Liver (tissue), 9 donors: ENCODE results near the gene EFCC1. TPM values are rescaled to one million over a fixed set of nuclear protein-coding genes. Genes with fewer than 3 reads are reported as not detected.

ENCODE experiments used
- DNase-seq: peaks from one replicate; pipeline ENCODE4 v3.0.0-alpha.2; 2017; ENCODE audit warnings: low spot score
- H3K27ac ChIP-seq, 2 donors: one replicate each; pipeline ENCODE4 v1.7.0; 2013; ENCODE audit warnings: inconsistent platforms in 2 of 2, low read length in 2 of 2, control low read depth in 1 of 2, low read depth in 1 of 2, mild to moderate bottlenecking in 1 of 2
- H3K27me3 ChIP-seq, 4 donors: one replicate each; pipeline versions ENCODE4 v1.6.1 to v1.7.0; 2013; ENCODE audit warnings: low read length in 3 of 4, inconsistent platforms in 1 of 4, mild to moderate bottlenecking in 1 of 4, moderate library complexity in 1 of 4; ENCODE audit not compliant: control insufficient read depth in 4 of 4, insufficient read depth in 4 of 4
- H3K36me3 ChIP-seq, 4 donors: one replicate each; pipeline versions ENCODE4 v1.6.1 to v1.7.0; 2013; ENCODE audit warnings: low read length in 3 of 4, mild to moderate bottlenecking in 3 of 4, low read depth in 1 of 4, moderate library complexity in 1 of 4; ENCODE audit not compliant: control insufficient read depth in 4 of 4, insufficient read depth in 3 of 4
- H3K4me1 ChIP-seq, 4 donors: one replicate each; pipeline versions ENCODE4 v1.6.1 to v1.7.0; 2013; ENCODE audit warnings: low read length in 3 of 4, mild to moderate bottlenecking in 3 of 4, moderate library complexity in 1 of 4; ENCODE audit not compliant: control insufficient read depth in 4 of 4, insufficient read depth in 4 of 4
- H3K4me3 ChIP-seq, 3 donors: one replicate each; pipeline versions ENCODE4 v1.6.1 to v1.7.0; 2013; ENCODE audit warnings: low read length in 3 of 3, control low read depth in 1 of 3, low read depth in 1 of 3, mild to moderate bottlenecking in 1 of 3
- H3K9ac ChIP-seq, 2 donors: one replicate each; pipeline ENCODE4 v1.7.0; 2013; ENCODE audit warnings: low read length in 2 of 2, mild to moderate bottlenecking in 2 of 2, moderate library complexity in 2 of 2, control low read depth in 1 of 2, low read depth in 1 of 2
- H3K9me3 ChIP-seq, 4 donors: one replicate each; pipeline versions ENCODE4 v1.6.1 to v1.7.0; 2013; ENCODE audit warnings: low read length in 3 of 4; ENCODE audit not compliant: control insufficient read depth in 4 of 4
- ATF3 ChIP-seq: IDR thresholded peaks from 2 replicates; pipeline ENCODE4 v1.6.1; 2016; ENCODE audit warnings: antibody characterized with exemption
- CTCF ChIP-seq: fragments of 150-350 bp; IDR thresholded peaks from 2 replicates; pipeline ENCODE4 v1.5.1; 2017; ENCODE audit warnings: improper control_type of control experiment, low read depth, low read length; ENCODE audit not compliant: missing input control
- EGR1 ChIP-seq, 2 donors: IDR thresholded peaks; 2 replicates each; pipeline ENCODE4 v1.6.1; 2016 to 2018; ENCODE audit warnings: antibody characterized with exemption in 2 of 2, low read depth in 2 of 2
- FOXA1 ChIP-seq: IDR thresholded peaks from 2 replicates; pipeline ENCODE4 v1.6.1; 2016; ENCODE audit warnings: antibody characterized with exemption
- FOXA2 ChIP-seq: IDR thresholded peaks from 2 replicates; pipeline ENCODE4 v1.6.1; 2016; ENCODE audit warnings: antibody characterized with exemption
- GABPA ChIP-seq, 2 donors: IDR thresholded peaks in 1 of 2; conservative IDR thresholded peaks in 1 of 2; 2 replicates each; pipeline ENCODE4 v1.6.1; 2016; ENCODE audit warnings: antibody characterized with exemption in 2 of 2, mild to moderate bottlenecking in 1 of 2, moderate library complexity in 1 of 2
- HNF4A ChIP-seq, 2 donors: conservative IDR thresholded peaks; 2 replicates each; pipeline ENCODE4 v1.6.1; 2016; ENCODE audit warnings: antibody characterized with exemption in 2 of 2, mild to moderate bottlenecking in 2 of 2
- HNF4G ChIP-seq: IDR thresholded peaks from 2 replicates; pipeline ENCODE4 v1.6.1; 2016; ENCODE audit warnings: antibody characterized with exemption
- JUND ChIP-seq, 2 donors: IDR thresholded peaks; 2 replicates each; pipeline ENCODE4 v1.6.1; 2016; ENCODE audit warnings: antibody characterized with exemption in 2 of 2
- MAX ChIP-seq: IDR thresholded peaks from 2 replicates; pipeline ENCODE4 v1.6.1; 2016; ENCODE audit warnings: antibody characterized with exemption
- NR2F2 ChIP-seq: IDR thresholded peaks from 2 replicates; pipeline ENCODE4 v1.6.1; 2016; ENCODE audit warnings: antibody characterized with exemption
- RAD21 ChIP-seq, 2 donors: IDR thresholded peaks; 2 replicates each; pipeline ENCODE4 v1.6.1; 2016; ENCODE audit warnings: antibody characterized with exemption in 2 of 2, mild to moderate bottlenecking in 2 of 2
- REST ChIP-seq: IDR thresholded peaks from 2 replicates; pipeline ENCODE4 v1.6.1; 2016; ENCODE audit warnings: antibody characterized with exemption, mild to moderate bottlenecking
- SP1 ChIP-seq: IDR thresholded peaks from 2 replicates; pipeline ENCODE4 v1.6.1; 2018; ENCODE audit warnings: antibody characterized with exemption, mild to moderate bottlenecking
- YY1 ChIP-seq: IDR thresholded peaks from 2 replicates; pipeline ENCODE4 v1.6.1; 2016; ENCODE audit warnings: antibody characterized with exemption, mild to moderate bottlenecking
- ZBTB33 ChIP-seq: IDR thresholded peaks from 2 replicates; pipeline ENCODE4 v1.6.1; 2016; ENCODE audit warnings: antibody characterized with exemption
- WGBS: extraction: QIAGEN DNeasy Blood & Tissue Kit; methylation state at CpG from one replicate; pipeline ENCODE4 v1.1.7; 2013; 5-methylcytosine and 5-hydroxymethylcytosine counted together
- polyA plus RNA-seq, 2 donors: library from polyadenylated mRNA; stranded (reverse) in 1 of 2; unstranded in 1 of 2; fragments of 200-250 nt in 1 of 2; fragments of >200 nt in 1 of 2; fragmentation: Nextera tagmentation in 1 of 2; extraction: Ambion mirVana in 1 of 2; gene quantifications; one replicate each; pipeline versions ENCODE4 v1.2.1 to v1.2.3, GENCODE V29; 2013 to 2015
- total RNA-seq, 2 donors: library from RNA; depleted of rRNA; stranded (reverse); fragments of >200 nt; gene quantifications; one replicate each; pipeline ENCODE4 v1.2.3, GENCODE V29; 2014
- donor health status: healthy.
- donor health status: healthy.
- donor health status: healthy.
- donor health status: healthy.
- donor health status: healthy.

EFCC1 gene
- total and polyA plus RNA-seq, 4 donors, result 0.08 to 1.0 (median 0.24) TPM

- H3K9me3 ChIP-seq, result no peaks in the 10 kb centered on the region
- no peaks in the 10 kb centered on the region for H3K36me3 ChIP-seq
- no peaks in the 10 kb centered on the region for H3K27me3 ChIP-seq
- H3K9ac ChIP-seq, result no peak overlapping the region
- no peak for DNase-seq
- TF ChIP-seq HNF4G, result no peak
- no peak for TF ChIP-seq CTCF
- no peak for TF ChIP-seq HNF4A (conservative IDR thresholded peaks at IDR 0.05)
- TF ChIP-seq RAD21 (IDR thresholded peaks at IDR 0.05), result no peak
- no peak for TF ChIP-seq JUND (IDR thresholded peaks at IDR 0.05)
- no peak for TF ChIP-seq FOXA1
- TF ChIP-seq REST, result no peak
- no peak for TF ChIP-seq GABPA (IDR thresholded peaks at IDR 0.05 in 1 of 2, conservative IDR thresholded peaks at IDR 0.05 in 1 of 2)
- no peak for TF ChIP-seq ATF3
- no peak for TF ChIP-seq ZBTB33
- 95% methylated on average over 6 of the region's 6 CpGs for WGBS
- no peak overlapping the region for H3K4me3 ChIP-seq
- no peak overlapping the region for H3K27ac ChIP-seq
- peaks cover 5 to 10% (median 8%) of the 10 kb centered on the region in 4 donors for H3K4me1 ChIP-seq
These were observed 46.4 kb downstream of the EFCC1 start for GRCh38 chr3:129047553-129047839.

- H3K9ac ChIP-seq, result no peak overlapping the region
- DNase-seq, result no peak
- no peak for TF ChIP-seq MAX
- no peak for TF ChIP-seq ZBTB33
- TF ChIP-seq ATF3, result no peak
- no peak for TF ChIP-seq GABPA (IDR thresholded peaks at IDR 0.05 in 1 of 2, conservative IDR thresholded peaks at IDR 0.05 in 1 of 2)
- no peak for TF ChIP-seq RAD21 (IDR thresholded peaks at IDR 0.05)
- no peak for TF ChIP-seq YY1
- no peak for TF ChIP-seq JUND (IDR thresholded peaks at IDR 0.05)
- no peak for TF ChIP-seq HNF4G
- no peak for TF ChIP-seq FOXA1
- no peak for TF ChIP-seq NR2F2
- TF ChIP-seq FOXA2, result no peak
- no peak for TF ChIP-seq EGR1 (IDR thresholded peaks at IDR 0.05; ENCODE audit: low read depth in 2 of 2)
- TF ChIP-seq SP1, result no peak
- 91% methylated on average over 12 of the region's 12 CpGs for WGBS
- peaks cover 7 to 22% (median 17%) of the 10 kb centered on the region in 4 donors for H3K4me1 ChIP-seq
- H3K36me3 ChIP-seq, result no peaks in the 10 kb centered on the region
- no peaks in the 10 kb centered on the region for H3K27me3 ChIP-seq
- no peak overlapping the region for H3K27ac ChIP-seq
- no peaks in the 10 kb centered on the region for H3K9me3 ChIP-seq
- H3K4me3 ChIP-seq, result no peak overlapping the region
These were observed 49.6 kb downstream of the EFCC1 start for GRCh38 chr3:129050556-129051295.
